Stimulated activated naive B cell treated with anti-CD40 and anti-IgM and Interleukin-4, amounts not matched to agents 10 μg/mL and 1 μg/mL and 100 μg/mL, for 72 hours (primary cell): ENCODE data around the gene SVIP.

ENCODE experiments used
- ATAC-seq, 2 donors: fragments of 150-1000 bp; cut with Tn5 transposase; replicated peaks; 2 replicates each; pipeline ENCODE4 v1.10.0; 2021; ENCODE audit warnings: moderate library complexity in 1 of 2
- DNase-seq: peaks from one replicate; pipeline ENCODE4 v3.0.0; 2021
- H3K27ac Mint-ChIP-seq: one replicate; pipeline ENCODE4 v1.8.0; 2022; ENCODE audit warnings: mild to moderate bottlenecking, mixed read lengths
- H3K27me3 Mint-ChIP-seq, 2 donors: one replicate each; pipeline ENCODE4 v1.8.0; 2022; ENCODE audit warnings: mixed read lengths in 2 of 2
- H3K36me3 Mint-ChIP-seq, 2 donors: one replicate each; pipeline ENCODE4 v1.8.0; 2022; ENCODE audit warnings: mixed read lengths in 2 of 2, mild to moderate bottlenecking in 1 of 2
- H3K4me1 Mint-ChIP-seq, 2 donors: one replicate each; pipeline ENCODE4 v1.8.0; 2022; ENCODE audit warnings: mixed read lengths in 2 of 2, mild to moderate bottlenecking in 1 of 2
- H3K4me3 Mint-ChIP-seq, 2 donors: one replicate each; pipeline ENCODE4 v1.8.0; 2022; ENCODE audit warnings: mild to moderate bottlenecking in 2 of 2, mixed read lengths in 2 of 2, moderate library complexity in 1 of 2
- H3K9me3 Mint-ChIP-seq, 2 donors: one replicate each; pipeline ENCODE4 v1.8.0; 2022; ENCODE audit warnings: mixed read lengths in 2 of 2, mild to moderate bottlenecking in 1 of 2

Gene SVIP

DNA sequence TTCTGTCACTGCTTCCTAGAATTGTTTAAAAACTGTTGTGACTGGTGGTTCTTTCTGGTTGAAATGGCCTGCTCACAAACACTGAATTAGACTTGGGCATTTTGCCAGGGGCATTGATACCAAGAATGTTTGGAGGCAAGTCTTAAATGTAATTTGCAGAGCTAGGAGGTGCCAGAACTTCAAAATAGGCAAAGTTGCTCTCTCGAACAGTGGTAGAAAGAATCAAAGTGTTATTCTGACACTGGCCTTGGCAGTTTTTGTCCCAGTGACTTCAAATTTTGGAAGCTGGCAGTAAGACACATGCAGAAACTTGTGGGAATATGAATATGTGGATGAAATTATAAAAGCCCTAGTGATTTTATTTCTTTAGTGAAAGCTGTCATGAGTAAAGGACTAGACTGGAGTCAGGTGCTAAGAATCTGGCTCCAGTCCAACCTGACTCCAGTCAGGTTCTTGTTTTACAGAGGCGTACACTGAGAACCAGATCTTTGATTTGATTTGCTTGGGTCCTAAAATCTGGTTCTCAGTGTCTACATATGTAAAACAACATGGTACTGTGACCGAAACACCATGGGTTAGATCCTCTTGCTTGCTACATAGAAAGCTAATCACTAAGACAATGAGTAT is 20.9 kb downstream of the SVIP start:
- Mint-ChIP-seq H3K27me3 (no peaks in the 10 kb centered on the region), H3K27ac (no peak overlapping the region), H3K9me3 (peaks cover 3 to 4% of the 10 kb centered on the region in 2 donors), H3K4me1 (peaks cover 11 to 15% of the 10 kb centered on the region in 2 donors), H3K4me3 (no peak overlapping the region), H3K36me3 (peaks cover 0 to 4% of the 10 kb centered on the region in 2 donors)
- peak; percentile 26 to 31 for ATAC-seq
- no peak for DNase-seq

DNA sequence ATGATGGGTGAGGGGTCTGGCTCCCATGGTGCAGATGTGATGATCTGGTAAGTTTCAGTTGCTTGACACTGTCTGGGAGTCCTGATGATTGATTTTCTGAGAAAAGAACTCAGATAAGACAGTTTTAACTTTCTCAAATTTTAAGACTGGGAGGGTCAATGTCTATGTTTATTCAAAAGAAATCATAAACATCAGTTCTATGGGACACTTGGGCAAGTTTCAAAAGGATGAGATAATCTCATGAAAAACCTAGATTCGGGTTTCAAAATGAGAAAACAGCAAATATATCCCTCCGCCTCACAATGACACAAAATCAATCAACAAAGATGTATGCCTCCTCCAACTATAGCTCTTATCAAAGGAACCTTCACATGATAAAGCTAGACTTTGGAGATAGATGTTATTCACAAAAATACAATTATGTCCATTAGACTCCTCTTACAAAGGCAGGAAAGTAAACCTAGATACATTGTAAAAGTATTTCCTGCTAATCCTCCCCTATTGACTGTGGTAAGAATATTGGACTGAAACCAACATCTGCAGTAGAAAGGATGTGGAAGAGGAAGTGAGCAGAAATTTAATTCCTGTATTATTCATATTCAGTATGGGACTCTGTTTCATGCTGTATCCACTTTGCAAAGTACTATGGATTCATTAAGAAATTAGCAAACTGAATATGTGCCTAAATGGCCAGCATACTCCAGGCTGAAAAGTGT is 21.6 kb downstream of the SVIP start:
- peak; percentile 96 to 99 for ATAC-seq
- Mint-ChIP-seq H3K27ac (no peak overlapping the region), H3K9me3 (peaks cover 3 to 4% of the 10 kb centered on the region in 2 donors), H3K36me3 (peaks cover 0 to 4% of the 10 kb centered on the region in 2 donors), H3K27me3 (no peaks in the 10 kb centered on the region), H3K4me1 (peaks cover 11 to 15% of the 10 kb centered on the region in 2 donors), H3K4me3 (no peak overlapping the region)
- no peak for DNase-seq

DNA sequence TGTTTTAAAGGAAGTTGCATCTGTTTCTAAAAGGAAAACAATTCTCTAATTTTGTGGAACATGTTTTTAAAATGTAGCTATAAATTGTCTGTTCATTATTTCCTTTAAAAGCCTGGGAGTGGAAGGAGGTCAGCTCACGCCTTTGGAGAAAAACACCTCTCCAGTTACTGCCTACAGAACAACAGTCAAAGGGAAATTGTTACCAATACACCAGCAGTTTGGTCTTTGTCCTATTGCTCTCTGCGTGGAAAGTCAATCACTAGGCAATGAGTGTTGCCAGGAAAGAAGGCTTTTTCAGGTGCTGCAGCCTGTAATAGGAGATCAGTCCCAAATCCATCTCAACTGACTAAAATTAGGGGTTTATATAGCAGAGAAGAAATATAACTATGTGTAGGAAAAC is 22.2 kb downstream of the SVIP start:
- no peaks in the 10 kb centered on the region for H3K27me3 Mint-ChIP-seq
- H3K4me1 Mint-ChIP-seq = peaks cover 11 to 15% of the 10 kb centered on the region in 2 donors
- ATAC-seq (no peak), DNase-seq (no peak)
- H3K9me3 Mint-ChIP-seq = peaks cover 3 to 4% of the 10 kb centered on the region in 2 donors
- H3K27ac Mint-ChIP-seq = no peak overlapping the region
- peaks cover 0 to 4% of the 10 kb centered on the region in 2 donors for H3K36me3 Mint-ChIP-seq
- no peak overlapping the region for H3K4me3 Mint-ChIP-seq

DNA sequence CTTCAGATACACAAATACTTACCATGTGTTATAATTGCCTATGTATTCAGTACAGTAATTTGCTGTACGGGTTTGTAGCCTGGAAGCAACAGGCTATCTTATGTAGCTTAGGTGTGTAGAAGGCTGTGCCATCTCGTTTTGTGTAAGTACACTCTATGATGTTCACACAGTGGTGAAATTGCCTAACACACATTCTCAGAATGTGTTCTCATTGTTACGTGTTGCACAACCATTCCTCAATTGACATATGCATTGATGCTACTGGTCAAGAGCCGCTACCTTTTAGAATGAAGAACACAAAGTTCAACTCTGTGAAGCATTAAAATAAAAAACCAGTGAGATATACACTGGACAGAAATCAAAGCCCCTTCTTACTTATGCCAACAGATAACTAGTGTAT is 26.7 kb downstream of the SVIP start:
- H3K4me3 Mint-ChIP-seq = no peak overlapping the region
- DNase-seq (no peak), ATAC-seq (no peak)
- H3K4me1 Mint-ChIP-seq = peaks cover 6% of the 10 kb centered on the region in 2 donors
- H3K9me3 Mint-ChIP-seq = no peaks in the 10 kb centered on the region
- no peak overlapping the region for H3K27ac Mint-ChIP-seq
- no peaks in the 10 kb centered on the region for H3K36me3 Mint-ChIP-seq
- H3K27me3 Mint-ChIP-seq = no peaks in the 10 kb centered on the region

DNA sequence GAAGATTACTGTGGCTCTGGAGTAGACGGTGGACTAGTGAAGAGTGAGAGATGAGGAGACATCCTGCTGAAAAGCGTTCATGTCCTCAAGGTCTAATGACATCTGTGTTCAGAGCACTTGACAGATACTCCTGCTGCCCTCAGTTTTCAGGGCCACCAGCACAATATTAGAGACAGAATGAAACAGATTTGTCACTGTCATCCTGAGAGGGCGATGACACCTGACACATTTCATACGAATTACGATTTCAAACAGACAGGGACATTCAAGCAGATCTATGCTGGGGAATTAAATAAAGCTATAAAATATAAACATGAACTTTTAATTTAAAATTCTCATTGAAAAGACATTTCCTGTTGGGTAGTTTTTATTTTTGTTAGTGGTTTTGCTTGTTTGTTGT is 29.1 kb downstream of the SVIP start:
- H3K27ac Mint-ChIP-seq = no peak overlapping the region
- no peak overlapping the region for H3K4me3 Mint-ChIP-seq
- H3K4me1 Mint-ChIP-seq = no peaks in the 10 kb centered on the region
- H3K27me3 Mint-ChIP-seq = no peaks in the 10 kb centered on the region
- ATAC-seq = no peak
- no peaks in the 10 kb centered on the region for H3K36me3 Mint-ChIP-seq
- DNase-seq = no peak
- no peaks in the 10 kb centered on the region for H3K9me3 Mint-ChIP-seq

DNA sequence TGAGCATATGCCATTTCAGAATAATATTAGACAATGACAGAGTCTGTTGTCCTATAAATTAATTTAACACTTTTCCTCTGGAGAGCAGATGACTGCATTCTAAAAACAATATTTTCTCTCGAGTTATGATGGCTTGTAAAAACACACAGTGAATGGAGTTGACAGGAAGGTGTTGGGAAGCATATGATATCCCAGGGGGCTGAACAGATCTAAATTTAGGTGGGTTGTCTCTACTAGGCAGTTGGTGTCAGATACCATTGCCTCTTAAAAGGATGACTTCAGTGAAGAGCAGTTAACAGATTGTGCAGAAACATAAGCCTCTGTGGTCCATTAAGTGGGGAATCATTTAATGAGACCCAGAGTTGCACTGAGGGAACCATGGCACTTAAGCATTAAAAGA is 30.7 kb downstream of the SVIP start:
- no peak for ATAC-seq
- Mint-ChIP-seq H3K27me3 (no peaks in the 10 kb centered on the region), H3K4me3 (no peak overlapping the region)

DNA sequence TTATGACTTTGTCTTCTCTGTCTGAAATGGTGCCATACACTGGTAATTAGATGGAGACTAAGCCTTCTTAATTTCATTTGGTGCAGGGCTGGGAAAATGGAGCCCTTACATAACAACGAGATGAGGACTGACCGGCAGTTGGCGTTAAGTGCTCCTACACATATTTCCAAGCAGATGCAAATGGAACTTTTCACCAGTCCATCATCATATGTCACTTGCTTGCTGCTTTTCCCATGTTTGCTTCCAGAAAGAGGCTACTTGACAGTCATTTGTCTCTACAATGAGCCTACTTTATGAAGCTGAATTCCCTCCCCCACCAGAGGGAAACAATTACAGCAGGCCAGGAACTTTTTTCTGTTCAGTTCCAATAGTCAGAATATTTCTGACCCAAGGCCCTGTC is 32.6 kb downstream of the SVIP start:
- DNase-seq = no peak
- Mint-ChIP-seq H3K27me3 (no peaks in the 10 kb centered on the region), H3K9me3 (no peaks in the 10 kb centered on the region), H3K4me3 (no peak overlapping the region), H3K36me3 (no peaks in the 10 kb centered on the region), H3K4me1 (peaks cover 0 to 2% of the 10 kb centered on the region in 2 donors), H3K27ac (no peak overlapping the region)
- no peak for ATAC-seq

More for the DNA sequence above, 30.7 kb downstream of the SVIP start:
- no peak for DNase-seq
- H3K4me1 Mint-ChIP-seq = no peaks in the 10 kb centered on the region
- no peaks in the 10 kb centered on the region for H3K36me3 Mint-ChIP-seq
- no peaks in the 10 kb centered on the region for H3K9me3 Mint-ChIP-seq
- H3K27ac Mint-ChIP-seq = no peak overlapping the region

DNA sequence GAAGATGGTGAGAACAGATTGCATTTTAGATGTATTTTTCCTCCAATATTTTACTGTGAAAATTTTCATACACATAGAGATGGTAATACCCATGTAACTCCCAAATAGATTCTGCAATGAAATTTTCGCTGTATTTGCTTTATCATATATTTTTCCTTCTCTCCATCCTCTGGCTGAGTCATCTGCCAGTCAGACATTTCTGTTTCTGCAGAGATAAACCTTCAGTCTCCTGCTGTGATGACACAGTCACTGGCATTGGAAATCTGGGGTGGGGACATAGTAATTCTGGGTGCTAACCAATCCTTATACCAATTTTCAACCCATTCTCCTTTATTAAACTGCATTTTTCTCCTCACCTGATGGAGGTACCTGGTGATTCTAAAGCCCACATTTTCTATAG is 33.7 kb downstream of the SVIP start:
- no peaks in the 10 kb centered on the region for H3K27me3 Mint-ChIP-seq
- DNase-seq (no peak), ATAC-seq (no peak)
- peaks cover 0 to 2% of the 10 kb centered on the region in 2 donors for H3K4me1 Mint-ChIP-seq
- no peak overlapping the region for H3K4me3 Mint-ChIP-seq
- H3K9me3 Mint-ChIP-seq = no peaks in the 10 kb centered on the region
- no peaks in the 10 kb centered on the region for H3K36me3 Mint-ChIP-seq
- H3K27ac Mint-ChIP-seq = no peak overlapping the region

DNA sequence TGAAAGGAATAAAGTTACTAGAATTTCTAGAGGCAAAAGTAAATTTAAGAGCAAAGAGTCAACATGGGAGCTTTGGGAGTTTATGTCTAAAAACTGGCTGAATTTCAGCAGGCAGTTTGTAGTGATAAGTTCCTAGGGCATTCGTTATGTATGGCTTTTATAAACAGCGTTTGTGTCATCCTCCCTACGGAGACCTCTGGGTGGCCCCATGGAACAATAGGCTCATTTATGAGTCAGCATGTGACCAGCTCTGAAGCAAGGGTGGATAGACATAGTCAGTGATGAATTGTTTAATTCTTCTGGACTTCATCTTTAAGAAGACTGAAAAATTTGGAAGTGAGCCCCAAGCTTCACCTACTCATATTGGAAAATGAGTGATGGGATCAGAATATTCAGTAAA is 37.1 kb downstream of the SVIP start:
- H3K4me1 Mint-ChIP-seq = peaks cover 0 to 2% of the 10 kb centered on the region in 2 donors
- H3K27me3 Mint-ChIP-seq = no peaks in the 10 kb centered on the region
- H3K4me3 Mint-ChIP-seq = no peak overlapping the region
- ATAC-seq (peak in 1 of 2 donors; percentile 50), DNase-seq (no peak)
- no peaks in the 10 kb centered on the region for H3K9me3 Mint-ChIP-seq
- no peaks in the 10 kb centered on the region for H3K36me3 Mint-ChIP-seq
- no peak overlapping the region for H3K27ac Mint-ChIP-seq

DNA sequence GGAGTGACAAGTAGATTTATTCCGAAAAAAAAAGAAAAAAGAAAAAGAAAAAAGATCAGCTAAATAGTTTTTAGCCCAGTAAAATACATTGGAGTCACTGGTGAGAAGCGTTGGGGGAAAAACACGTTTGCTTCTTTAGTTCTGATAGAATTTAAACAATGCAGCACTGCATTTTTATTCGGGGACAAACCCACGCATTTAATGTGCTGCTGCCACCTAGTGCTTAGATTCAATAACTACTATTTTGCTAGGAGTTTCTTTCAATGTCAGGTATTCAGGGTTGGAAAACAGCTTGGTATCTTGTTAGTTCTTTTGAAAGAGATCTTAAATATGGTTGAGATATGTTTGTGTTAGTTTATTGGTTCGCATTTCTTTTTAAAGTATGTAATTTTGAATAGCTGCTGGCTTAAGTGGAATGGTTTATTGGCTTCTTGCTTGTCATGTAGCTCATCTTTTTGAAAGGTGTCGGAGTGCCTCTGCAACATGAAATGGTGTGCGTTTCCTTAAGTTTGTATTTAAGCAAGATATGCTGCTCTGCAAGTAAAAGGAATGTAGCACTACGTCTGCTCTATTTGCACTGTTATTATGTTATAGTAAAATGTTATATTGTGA is 41.9 kb downstream of the SVIP start:
- Mint-ChIP-seq H3K4me1 (peaks cover 0 to under 1% of the 10 kb centered on the region in 2 donors), H3K36me3 (no peaks in the 10 kb centered on the region), H3K9me3 (no peaks in the 10 kb centered on the region), H3K4me3 (no peak overlapping the region), H3K27me3 (no peaks in the 10 kb centered on the region), H3K27ac (no peak overlapping the region)
- DNase-seq (no peak), ATAC-seq (no peak)

DNA sequence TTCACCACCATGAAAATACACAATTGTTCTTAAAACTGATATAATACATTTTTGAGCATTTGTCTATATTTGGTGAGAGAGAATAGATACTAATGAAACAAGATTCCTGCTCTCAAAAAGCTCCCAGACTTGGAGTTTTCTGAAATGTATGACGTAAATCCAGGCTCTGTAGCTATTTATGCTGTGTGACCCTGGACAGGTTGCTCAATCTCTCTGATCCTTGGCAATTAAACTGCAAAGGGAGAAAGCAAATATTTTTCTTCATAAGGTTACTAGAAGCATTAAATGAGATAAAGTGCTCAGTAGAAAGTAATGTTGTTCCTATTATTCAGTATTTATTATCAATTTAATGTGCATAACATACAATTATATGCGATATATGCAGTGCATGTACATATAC is 42.5 kb downstream of the SVIP start:
- no peak overlapping the region for H3K27ac Mint-ChIP-seq
- H3K27me3 Mint-ChIP-seq = no peaks in the 10 kb centered on the region
- H3K9me3 Mint-ChIP-seq = no peaks in the 10 kb centered on the region
- H3K4me1 Mint-ChIP-seq = no peaks in the 10 kb centered on the region
- no peaks in the 10 kb centered on the region for H3K36me3 Mint-ChIP-seq
- ATAC-seq = no peak
- DNase-seq = no peak
- no peak overlapping the region for H3K4me3 Mint-ChIP-seq

DNA sequence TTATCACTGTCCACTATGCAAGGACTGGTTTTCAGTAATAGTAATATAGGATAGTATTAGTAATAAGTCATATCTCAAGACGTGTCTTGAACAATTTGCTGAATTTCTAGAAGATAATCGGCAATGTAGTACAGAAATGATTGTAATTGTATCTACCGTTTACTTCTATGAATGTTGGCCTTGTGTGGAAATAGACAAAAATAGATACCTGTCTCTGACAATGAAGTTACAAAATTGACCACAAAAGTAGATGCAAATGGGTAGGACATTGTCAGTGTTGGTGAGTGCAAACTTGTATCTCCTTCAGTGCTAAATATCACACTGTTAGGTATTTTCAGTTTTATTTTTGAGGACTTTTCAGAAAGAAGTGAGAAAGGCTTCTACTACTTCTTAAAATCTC is 43.1 kb downstream of the SVIP start:
- Mint-ChIP-seq H3K36me3 (no peaks in the 10 kb centered on the region), H3K27me3 (no peaks in the 10 kb centered on the region), H3K4me1 (no peaks in the 10 kb centered on the region), H3K9me3 (no peaks in the 10 kb centered on the region), H3K27ac (no peak overlapping the region), H3K4me3 (no peak overlapping the region)
- DNase-seq = no peak
- no peak for ATAC-seq

DNA sequence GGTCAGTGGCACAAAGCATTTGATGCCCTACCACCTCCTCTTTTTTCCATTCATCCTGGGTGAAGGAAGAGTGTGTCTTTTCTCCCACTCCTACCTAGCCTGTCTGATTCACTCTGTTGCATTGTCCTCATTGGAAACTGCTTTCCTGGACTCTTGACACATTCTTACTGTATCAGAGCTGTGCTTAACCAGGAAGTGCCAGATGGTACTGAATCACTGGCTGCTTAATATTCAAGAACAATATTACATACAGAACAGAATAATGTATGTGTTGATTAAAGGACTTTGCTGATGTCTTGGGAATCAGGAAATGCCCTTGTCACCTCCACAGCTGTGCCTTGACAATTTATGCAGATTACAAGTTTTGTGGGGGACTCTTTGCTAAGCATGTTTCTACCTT is 44.4 kb downstream of the SVIP start:
- DNase-seq = no peak
- no peak for ATAC-seq
- H3K27ac Mint-ChIP-seq = no peak overlapping the region
- no peaks in the 10 kb centered on the region for H3K27me3 Mint-ChIP-seq
- no peaks in the 10 kb centered on the region for H3K36me3 Mint-ChIP-seq
- H3K4me3 Mint-ChIP-seq = no peak overlapping the region
- no peaks in the 10 kb centered on the region for H3K9me3 Mint-ChIP-seq
- H3K4me1 Mint-ChIP-seq = peaks cover 3 to 9% of the 10 kb centered on the region in 2 donors

DNA sequence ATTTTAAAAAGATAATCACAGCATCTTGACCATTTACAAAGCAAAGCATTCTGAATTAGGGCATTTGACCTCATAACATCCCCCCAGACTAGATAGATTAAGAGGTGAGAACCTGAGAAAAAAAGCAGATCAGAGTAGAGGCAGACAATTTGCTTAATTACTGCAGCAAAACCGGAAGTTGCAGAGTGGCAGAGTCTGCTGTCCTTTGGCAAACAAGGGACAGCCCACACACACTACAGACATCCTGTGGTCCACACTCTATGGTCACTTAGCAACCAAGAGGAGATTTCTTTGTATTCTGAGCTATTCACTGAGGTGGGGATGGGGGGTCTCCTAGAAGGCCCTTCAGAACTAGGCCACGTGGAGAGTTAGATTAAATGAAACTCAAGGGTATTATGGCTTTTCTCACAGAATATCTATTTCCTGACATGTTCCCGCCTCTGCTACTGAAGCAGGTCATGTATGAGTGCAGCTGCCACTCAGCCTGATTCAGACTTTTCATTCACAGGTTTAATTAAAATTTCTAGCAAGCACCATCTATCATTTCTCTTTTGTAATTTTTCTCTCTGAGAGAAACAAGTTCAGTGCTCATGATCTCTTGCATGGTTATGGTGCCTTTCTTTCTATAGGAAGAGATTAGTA is 48.5 kb downstream of the SVIP start:
- Mint-ChIP-seq H3K9me3 (no peaks in the 10 kb centered on the region), H3K4me3 (no peak overlapping the region), H3K4me1 (peaks cover 3 to 9% of the 10 kb centered on the region in 2 donors), H3K27me3 (peaks cover 0 to 4% of the 10 kb centered on the region in 2 donors), H3K27ac (no peak overlapping the region), H3K36me3 (no peaks in the 10 kb centered on the region)
- ATAC-seq (peak; percentile 62 to 69), DNase-seq (no peak)
